Right lobe of liver (tissue), 4 donors: ENCODE data around the gene DCAF11.

Experiments
- CTCF ChIP-seq, 4 donors: fragments of 200-600 bp in 3 of 4; fragments of 450-650 bp in 1 of 4; IDR thresholded peaks; one replicate each; pipeline versions ENCODE4 v1.5.1 to v1.8.0; 2016 to 2022; ENCODE audit warnings: antibody characterized with exemption in 4 of 4, mild to moderate bottlenecking in 2 of 4
- POLR2A ChIP-seq: fragments of 450-650 bp; IDR thresholded peaks from one replicate; pipeline ENCODE4 v1.6.1; 2017; ENCODE audit warnings: antibody characterized with exemption, mild to moderate bottlenecking
- donor health status: DM: no; HTN: no; CAD: no.
- donor health status: DM: no; HTN: no; CAD: no.
- donor health status: DM: no; HTN: yes; CAD: no.

- TF ChIP-seq POLR2A (no peak), CTCF (IDR thresholded peaks at IDR 0.05) (no peak)
These were observed 24.7 kb upstream of the DCAF11 start for GRCh38 chr14:24089890-24090289.
